Left renal pelvis (tissue), 4 donors: Measurements from ENCODE around the gene SMIM5. TPM values are rescaled to one million over a fixed set of nuclear protein-coding genes. Genes with fewer than 3 reads are reported as not detected.
A peak's percentile ranks its signal among the peaks of the same experiment; 100 is the strongest.
"Not testable (repeated sequence)": the region's sequence is repeated elsewhere in the genome, so short reads cannot be mapped to it uniquely, and the experiment has no call there.

Experiments used
- DNase-seq, 4 donors: peaks; one replicate each; pipeline ENCODE4 v3.0.0-alpha.2; 2013; ENCODE audit warnings: low read depth in 4 of 4, low spot score in 3 of 4
- polyA plus RNA-seq, 4 donors: library from polyadenylated mRNA; unstranded; fragments of 120-200 nt; gene quantifications; one replicate each; pipeline ENCODE4 v1.2.1, GENCODE V29; 2013; ENCODE audit not compliant: insufficient read length in 4 of 4

The SMIM5 gene
- polyA plus RNA-seq: 10 to 100 TPM in 1 of 4 donors, 1 to 10 TPM in 3; 1.7 to 10.3 (median 6.4) TPM

GRCh38 chr17:75632863-75633485 lies at the start of gene SMIM5:
SMIM5 (plus strand) TSS chr17:75633434; CDS start chr17:75640202, 6,768 bp downstream.
- DNase-seq: peak in 2 of 4 donors; percentile 59 to 65

DNA sequence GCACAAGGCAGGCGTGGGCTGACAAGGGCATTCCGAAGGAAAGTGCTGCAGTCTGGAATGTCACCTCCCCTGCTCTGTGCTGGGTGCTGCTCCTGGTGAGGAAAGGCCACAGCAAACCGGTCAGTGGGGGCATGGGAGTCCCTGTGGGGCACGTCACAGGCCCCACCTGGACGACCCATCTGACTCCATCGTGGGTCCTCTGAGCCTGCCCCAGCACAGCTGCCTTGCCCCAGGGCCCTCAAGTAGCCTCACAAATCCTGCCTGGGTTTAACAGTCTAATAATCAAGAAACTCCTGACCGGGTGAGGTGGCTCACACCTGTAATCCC lies 48.4 kb upstream of the SMIM5 start:
- no peak for DNase-seq

GRCh38 chr17:75587675-75588595 lies 45.3 kb upstream of the SMIM5 start, which contains the start of gene MYO15B:
MYO15B (plus strand) TSS chr17:75587800; CDS start chr17:75588058, 258 bp downstream.
- peak in 3 of 4 donors; percentile 35 to 50 (median 41) for DNase-seq

- DNase-seq: peak in 3 of 4 donors; percentile 7 to 29 (median 25)
These were observed 44.6 kb upstream of the SMIM5 start for GRCh38 chr17:75588596-75589011.

DNA sequence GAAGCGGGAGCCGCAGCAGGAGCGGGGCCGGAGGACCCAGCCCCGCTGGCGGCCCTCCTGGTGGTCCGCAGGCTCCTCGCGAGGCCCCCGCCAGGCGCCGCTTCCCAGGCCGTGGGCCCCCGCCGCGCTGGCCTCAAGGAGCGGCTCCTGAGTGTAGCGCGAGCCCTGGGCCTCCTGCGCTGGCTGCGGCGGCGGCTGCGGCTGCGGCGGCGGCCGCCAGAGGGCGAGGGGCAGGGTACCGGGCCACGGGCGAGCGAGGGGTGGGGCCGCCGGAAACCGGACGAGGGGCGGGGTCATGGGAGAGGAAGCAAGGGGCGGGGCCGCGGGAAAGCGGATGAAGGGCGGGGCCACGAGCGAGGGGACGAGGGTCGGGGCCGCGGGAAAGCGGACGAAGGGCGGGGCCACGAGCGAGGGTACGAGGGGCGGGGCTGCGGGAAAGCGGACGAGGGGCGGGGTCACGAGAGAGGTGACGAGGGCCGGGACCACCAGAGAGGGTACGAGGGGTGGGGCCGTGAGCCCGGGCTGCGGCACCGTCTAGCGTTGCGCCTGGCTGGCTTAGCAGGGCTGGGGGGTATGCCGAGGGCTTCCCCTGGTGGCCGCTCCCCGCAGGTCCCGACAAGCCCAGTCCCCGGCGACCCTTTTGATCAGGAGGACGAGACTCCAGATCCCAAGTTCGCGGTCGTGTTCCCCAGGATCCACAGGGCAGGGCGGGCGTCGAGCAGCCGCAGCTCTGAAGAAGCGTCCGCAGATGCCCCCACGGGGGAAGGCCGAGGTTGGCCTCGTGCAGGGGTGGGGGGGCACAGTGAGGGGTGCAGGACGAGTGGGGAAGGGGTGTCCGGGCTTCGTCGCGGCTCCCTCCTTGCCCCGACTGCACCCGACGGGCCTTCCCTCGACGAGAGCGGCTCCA lies 44.0 kb upstream of the SMIM5 start:
- DNase-seq: peak; percentile 71 to 85 (median 84)

- DNase-seq: no peak
These were observed 43.3 kb upstream of the SMIM5 start for GRCh38 chr17:75589919-75590303.

- DNase-seq: no peak
These were observed 42.9 kb upstream of the SMIM5 start for GRCh38 chr17:75590314-75590761.

DNA sequence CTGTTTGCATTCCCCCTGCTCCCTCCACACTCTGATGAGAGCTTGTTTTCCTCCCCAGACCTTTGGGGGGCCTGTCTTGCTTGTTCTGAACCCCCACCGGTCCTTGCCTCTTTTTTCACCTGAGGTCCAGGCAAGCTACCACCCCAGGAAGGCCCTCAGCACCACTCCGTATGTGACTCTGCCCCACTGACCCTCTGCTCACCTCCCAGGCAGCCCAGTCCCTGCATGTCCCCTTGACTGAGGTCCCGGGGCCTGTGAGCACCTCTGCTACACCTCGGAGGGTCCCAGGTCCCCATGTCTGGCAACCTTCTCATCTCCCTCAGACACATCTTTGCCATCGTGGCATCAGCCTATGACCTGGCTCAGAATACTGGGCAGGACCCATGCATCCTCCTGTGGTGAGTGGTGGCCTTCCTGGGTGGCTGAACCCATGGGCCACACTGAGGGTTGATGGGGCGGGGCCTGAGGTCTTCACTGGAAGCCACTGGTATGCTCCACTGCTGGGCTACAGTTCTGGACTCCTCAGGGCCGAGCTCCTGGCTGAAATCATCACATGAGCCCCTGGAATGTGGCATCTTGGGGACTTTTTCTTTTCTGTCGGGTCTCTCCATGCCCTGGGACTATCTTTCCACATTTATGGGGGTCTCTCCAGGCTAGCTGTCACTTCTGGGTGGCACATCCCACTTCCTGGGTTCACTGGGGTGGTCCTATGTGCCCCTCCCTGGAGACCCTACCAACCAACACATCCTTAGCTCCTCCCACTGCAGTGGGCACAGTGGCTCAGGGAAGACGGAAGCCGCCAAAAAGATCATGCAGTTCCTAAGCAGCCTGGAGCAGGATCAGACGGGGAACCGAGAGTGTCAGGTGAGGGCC lies 42.1 kb upstream of the SMIM5 start:
- DNase-seq: no peak

DNA sequence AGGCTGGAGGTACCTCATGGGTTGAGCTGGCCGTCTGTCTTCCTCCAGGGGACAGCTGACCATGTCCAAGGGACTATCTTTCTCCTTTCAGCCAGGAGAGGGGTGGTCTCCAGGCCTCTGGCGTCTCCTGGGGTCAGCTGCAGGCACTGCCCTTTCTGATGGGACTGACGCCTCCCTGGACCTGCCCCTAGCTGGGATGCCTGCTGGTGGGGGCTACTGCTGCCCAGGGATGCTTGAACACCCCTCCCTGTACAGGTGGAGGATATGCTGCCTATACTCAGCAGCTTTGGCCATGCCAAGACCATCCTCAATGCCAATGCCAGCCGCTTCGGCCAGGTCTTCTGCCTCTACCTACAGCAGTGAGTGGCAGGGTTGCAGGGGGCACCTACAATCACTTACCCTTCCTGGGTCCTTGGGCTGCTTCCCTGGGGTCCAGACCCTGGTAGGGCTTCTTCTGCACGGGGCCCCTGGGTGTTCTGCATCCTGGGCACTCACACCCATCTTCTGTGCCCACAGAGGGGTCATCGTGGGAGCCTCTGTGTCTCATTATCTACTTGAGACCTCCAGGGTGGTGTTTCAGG lies 41.4 kb upstream of the SMIM5 start:
- no peak for DNase-seq

GRCh38 chr17:75592348-75593020 lies 40.8 kb upstream of the SMIM5 start:
- no peak for DNase-seq

GRCh38 chr17:75593430-75593829 lies 39.8 kb upstream of the SMIM5 start:
- DNase-seq: not testable (repeated sequence)

DNA sequence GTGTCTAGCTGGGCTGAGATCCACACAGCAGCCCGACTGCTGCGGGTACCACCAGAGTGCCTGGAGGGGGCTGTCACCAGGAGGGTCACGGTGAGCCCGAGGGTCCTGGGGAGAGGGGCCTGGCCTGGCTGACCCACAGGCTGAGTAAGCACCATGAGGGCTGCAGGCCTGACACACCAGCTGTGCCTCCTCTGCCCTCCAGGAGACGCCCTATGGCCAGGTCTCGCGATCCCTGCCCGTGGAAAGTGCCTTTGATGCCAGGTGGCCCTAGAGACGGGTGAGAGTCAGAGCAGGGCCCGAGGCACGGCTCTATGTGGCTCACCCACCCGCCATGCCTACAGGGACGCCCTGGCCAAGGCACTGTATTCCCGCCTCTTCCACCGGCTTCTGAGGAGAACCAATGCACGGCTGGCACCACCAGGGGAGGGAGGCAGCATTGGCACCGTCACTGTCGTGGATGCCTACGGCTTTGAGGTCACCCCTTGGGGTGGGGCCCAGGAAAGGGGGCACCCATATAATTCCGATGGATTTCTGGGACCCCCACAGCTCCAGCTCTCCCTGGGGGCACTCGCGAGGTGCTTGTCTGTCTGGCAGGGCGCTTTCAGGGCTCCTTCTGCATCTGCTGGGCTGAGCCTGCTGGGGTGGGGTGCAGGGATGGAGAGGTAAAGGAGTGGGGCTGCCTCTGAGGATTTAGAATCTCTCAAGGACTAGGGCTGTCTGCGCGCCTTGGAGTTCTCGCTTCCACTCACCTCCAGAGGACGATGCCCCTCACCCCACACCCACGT lies 38.5 kb upstream of the SMIM5 start:
- no peak for DNase-seq

GRCh38 chr17:75595284-75595919 lies 37.8 kb upstream of the SMIM5 start:
- DNase-seq: no peak

- DNase-seq: no peak
These were observed 37.3 kb upstream of the SMIM5 start for GRCh38 chr17:75595920-75596313.

DNA sequence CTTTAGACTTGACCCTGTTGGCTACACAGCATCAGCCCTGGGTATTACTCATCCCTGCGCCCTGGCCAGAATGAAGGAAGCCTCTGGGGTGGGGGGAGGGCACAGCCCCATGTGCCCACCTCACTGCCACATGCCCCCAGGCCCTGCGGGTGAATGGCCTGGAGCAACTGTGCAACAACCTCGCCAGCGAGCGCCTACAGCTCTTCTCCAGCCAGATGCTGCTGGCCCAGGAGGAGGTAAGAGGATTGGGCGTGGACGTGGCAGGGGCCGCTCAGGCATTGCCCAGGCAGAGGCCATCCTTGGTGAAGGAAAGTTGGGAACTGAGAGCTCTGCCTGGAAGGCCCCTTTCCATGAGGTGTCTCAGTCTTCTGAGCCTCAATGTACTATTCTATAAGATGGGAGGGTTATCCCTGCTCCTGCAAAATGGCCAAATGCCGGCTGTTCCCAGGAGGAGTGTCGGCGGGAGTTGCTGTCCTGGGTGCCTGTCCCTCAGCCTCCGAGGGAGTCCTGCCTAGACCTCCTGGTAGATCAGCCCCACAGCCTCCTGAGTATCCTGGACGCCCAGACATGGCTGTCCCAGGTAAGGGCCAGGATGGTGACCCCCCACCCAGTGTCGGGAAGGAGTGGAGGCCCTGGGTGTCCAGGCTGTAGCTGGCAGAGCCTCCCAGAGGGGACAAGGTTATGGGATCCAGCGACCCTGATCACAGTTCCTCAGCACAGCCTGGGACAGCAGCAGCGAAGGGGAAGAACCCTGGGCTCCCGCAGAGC lies 36.7 kb upstream of the SMIM5 start:
- no peak for DNase-seq

GRCh38 chr17:75601057-75601987 lies 31.9 kb upstream of the SMIM5 start:
- DNase-seq: no peak
